Cerebellar nuclear complex (tissue), 1 donor: ENCODE measurements around the gene ACOX2.

ENCODE experiments used
- DNase-seq, 2 experiments: peaks; one replicate each; lab custom pipeline; 2025; lab: John Stamatoyannopoulos, UW

Gene ACOX2

GRCh38 chr3:58566398-58567250 lies 29.6 kb upstream of the ACOX2 start:
- DNase-seq: no peak

GRCh38 chr3:58565621-58566397 lies 28.8 kb upstream of the ACOX2 start:
- no peak for DNase-seq

- no peak for DNase-seq
Measured at GRCh38 chr3:58564456-58565160, 27.6 kb upstream of the ACOX2 start.

GRCh38 chr3:58564054-58564453 lies 27.1 kb upstream of the ACOX2 start:
- no peak for DNase-seq

- no peak for DNase-seq
Measured at GRCh38 chr3:58563386-58564035, 26.5 kb upstream of the ACOX2 start.

GRCh38 chr3:58562498-58562897 lies 25.5 kb upstream of the ACOX2 start:
- no peak for DNase-seq

GRCh38 chr3:58560771-58561311 lies 23.9 kb upstream of the ACOX2 start:
- DNase-seq: no peak

GRCh38 chr3:58559586-58559985 lies 22.6 kb upstream of the ACOX2 start:
- DNase-seq: no peak

- DNase-seq: no peak
Measured at GRCh38 chr3:58557491-58557890, 20.5 kb upstream of the ACOX2 start.

GRCh38 chr3:58556761-58557221 lies 19.8 kb upstream of the ACOX2 start:
- DNase-seq: no peak

GRCh38 chr3:58556001-58556400 lies 19.0 kb upstream of the ACOX2 start:
- DNase-seq: no peak

GRCh38 chr3:58555203-58555602 lies 18.2 kb upstream of the ACOX2 start:
- no peak for DNase-seq

GRCh38 chr3:58553003-58553402 lies 16.0 kb upstream of the ACOX2 start:
- DNase-seq: no peak

- DNase-seq: no peak
Measured at GRCh38 chr3:58551636-58552180, 14.7 kb upstream of the ACOX2 start.

GRCh38 chr3:58544541-58544940 lies 7.6 kb upstream of the ACOX2 start:
- DNase-seq: no peak

GRCh38 chr3:58540176-58540858 lies 3.3 kb upstream of the ACOX2 start:
- no peak for DNase-seq

GRCh38 chr3:58539626-58540025 lies 2.6 kb upstream of the ACOX2 start:
- DNase-seq: no peak

- no peak for DNase-seq
Measured at GRCh38 chr3:58537412-58538301, 667 bp upstream of the ACOX2 start.
